Placental epithelial cell (primary cell): ENCODE results near the gene ZRSR2. TPM values are rescaled to one million over a fixed set of nuclear protein-coding genes. Genes with fewer than 3 reads are reported as not detected.

Source experiments
- total RNA-seq: library from RNA; depleted of rRNA; stranded (reverse); fragments of >200 nt; gene quantifications from 2 replicates; pipeline ENCODE4 v1.2.3, GENCODE V29; 2012

ZRSR2 gene
- 2.7 and 2.9 TPM in 2 replicates for total RNA-seq

GRCh38 chrX:15789979-15790768 is at the start of gene ZRSR2:
Gene ZRSR2, plus strand, starts transcription at chrX:15790484. Its CDS starts 12 bp downstream, at chrX:15790496.

GRCh38 chrX:15854712-15855567 is 64.7 kb downstream of the ZRSR2 start, which contains the start of gene AP1S2:
Gene AP1S2, minus strand, starts transcription at chrX:15854813. Its CDS starts 2,289 bp downstream, at chrX:15852524.

Other genes with a start within 250 kb of the ZRSR2 start
- 0.11 and 0.39 TPM in 2 replicates for gene ACE2, start 189.5 kb upstream of the ZRSR2 start, total RNA-seq
- 0.43 and 0.79 TPM in 2 replicates for gene CLTRN, start 125.7 kb upstream of the ZRSR2 start, total RNA-seq
- gene CA5B, start 52.2 kb upstream of the ZRSR2 start, total RNA-seq, result 9.2 and 13.0 TPM in 2 replicates
- 13.0 and 24.1 TPM in 2 replicates for gene AP1S2, start 64.3 kb downstream of the ZRSR2 start, total RNA-seq